ENCODE results near the gene ELOB.

ELOB gene

GRCh38 chr16:2819939-2820835 lies 43.1 kb upstream of the ELOB start:
- no peak for TF ChIP-seq CTCF (conservative IDR thresholded peaks at IDR 0.05; ENCODE audit: low read depth, low read length)
- H3K9ac ChIP-seq = no peak overlapping the region
- no peaks in the 10 kb centered on the region for H3K79me2 ChIP-seq (ENCODE audit: insufficient read depth, low read depth)

GRCh38 chr16:2819179-2819938 lies 42.3 kb upstream of the ELOB start:
- no peaks in the 10 kb centered on the region for H3K36me3 ChIP-seq (ENCODE audit: insufficient read depth)
- no peak overlapping the region for H2AFZ ChIP-seq (ENCODE audit: low read depth)
- no peak overlapping the region for H3K4me2 ChIP-seq
- no peaks in the 10 kb centered on the region for H3K79me2 ChIP-seq (ENCODE audit: insufficient read depth, low read depth)
- no peak for TF ChIP-seq CTCF (conservative IDR thresholded peaks at IDR 0.05; ENCODE audit: low read depth, low read length)
- no peak overlapping the region for H3K4me3 ChIP-seq (IDR thresholded peaks at IDR 0.05; ENCODE audit: insufficient read depth, low read depth, low read length)
- H3K9ac ChIP-seq = no peak overlapping the region
- H3K4me1 ChIP-seq (ENCODE audit: low read depth, poor library complexity, severe bottlenecking) = no peaks in the 10 kb centered on the region
- peaks cover 90% of the 10 kb centered on the region for H3K27me3 ChIP-seq (ENCODE audit: insufficient read depth, low read depth)
- no peaks in the 10 kb centered on the region for H4K20me1 ChIP-seq (ENCODE audit: insufficient read depth)
- no peak overlapping the region for H3K27ac ChIP-seq

More at GRCh38 chr16:2819939-2820835, 43.1 kb upstream of the ELOB start:
- Histone ChIP-seq H4K20me1 (ENCODE audit: insufficient read depth) (no peaks in the 10 kb centered on the region), H2AFZ (ENCODE audit: low read depth) (no peak overlapping the region), H3K36me3 (ENCODE audit: insufficient read depth) (no peaks in the 10 kb centered on the region), H3K4me1 (ENCODE audit: low read depth, poor library complexity, severe bottlenecking) (no peaks in the 10 kb centered on the region), H3K27ac (no peak overlapping the region), H3K4me2 (no peak overlapping the region), H3K27me3 (ENCODE audit: insufficient read depth, low read depth) (peaks cover 90% of the 10 kb centered on the region), H3K4me3 (IDR thresholded peaks at IDR 0.05; ENCODE audit: insufficient read depth, low read depth, low read length) (no peak overlapping the region)

GRCh38 chr16:2818272-2818876 lies 41.3 kb upstream of the ELOB start:
- peaks cover 90% of the 10 kb centered on the region for H3K27me3 ChIP-seq (ENCODE audit: insufficient read depth, low read depth)
- H3K9ac ChIP-seq = no peak overlapping the region

More at GRCh38 chr16:2818272-2818876, 41.3 kb upstream of the ELOB start:
- no peak overlapping the region for H3K4me2 ChIP-seq
- no peak overlapping the region for H3K27ac ChIP-seq
- H3K4me3 ChIP-seq (IDR thresholded peaks at IDR 0.05; ENCODE audit: insufficient read depth, low read depth, low read length) = no peak overlapping the region
- no peaks in the 10 kb centered on the region for H3K36me3 ChIP-seq (ENCODE audit: insufficient read depth)
- TF ChIP-seq CTCF (conservative IDR thresholded peaks at IDR 0.05; ENCODE audit: low read depth, low read length) = no peak
- no peaks in the 10 kb centered on the region for H3K79me2 ChIP-seq (ENCODE audit: insufficient read depth, low read depth)
- H2AFZ ChIP-seq (ENCODE audit: low read depth) = no peak overlapping the region
- no peaks in the 10 kb centered on the region for H4K20me1 ChIP-seq (ENCODE audit: insufficient read depth)
- H3K4me1 ChIP-seq (ENCODE audit: low read depth, poor library complexity, severe bottlenecking) = no peaks in the 10 kb centered on the region
